GM12878 (cell line): ENCODE results near the gene EFCAB13. TPM values are rescaled to one million over a fixed set of nuclear protein-coding genes. Genes with fewer than 3 reads are reported as not detected.
"Not testable (repeated sequence)": the region's sequence is repeated elsewhere in the genome, so short reads cannot be mapped to it uniquely, and the experiment has no call there.

Experiments
- ATAC-seq: fragments of 200-7000 bp; cut with Tn5 transposase; 3 replicates; pipeline ENCODE4 v1.9.1; 2020; ENCODE audit warnings: mild to moderate bottlenecking, moderate library complexity
- BruUV-seq: library from RNA; stranded (reverse); fragments of 400-500 nt; replicated peaks from 2 replicates; lab custom pipeline; 2021; lab: Mats Ljungman, UMichigan
- CTCF ChIA-PET: fragments of 300-600 bp; sonication (Branson Sonifier 250); formaldehyde crosslinking; extraction: SDS; loops from one replicate; lab custom pipeline; 2021; ENCODE audit warnings: inconsistent platforms; lab: Yijun Ruan, JAX
- POLR2A ChIA-PET: fragments of 350-600 bp; formaldehyde crosslinking; extraction: SDS; loops from one replicate; lab custom pipeline; 2021; ENCODE audit warnings: inconsistent platforms; lab: Charles Lee
- RAD21 ChIA-PET: fragments of 300-600 bp; sonication (Branson Sonifier 250); formaldehyde crosslinking; loops from one replicate; lab custom pipeline; 2023; ENCODE audit warnings: antibody characterized with exemption; ENCODE audit not compliant: unreplicated experiment; lab: Charles Lee
- SMC1A ChIA-PET: fragments of 300-600 bp; sonication (Branson Sonifier 250); formaldehyde crosslinking; loops from one replicate; lab custom pipeline; 2023; ENCODE audit not compliant: unreplicated experiment, uncharacterized antibody; lab: Charles Lee
- DNase-seq: peaks from one replicate; pipeline ENCODE4 v3.0.0-alpha.2; 2011; ENCODE audit warnings: low read depth, low spot score
- FAIRE-seq: peaks from 3 replicates; lab custom pipeline; 2011; peaks lifted over from hg19 to GRCh38; lab: Jason Lieb, UNC
- H2AFZ ChIP-seq: 2 replicates; pipeline ENCODE4 v1.6.0; 2011; ENCODE audit warnings: low read depth, low read length, control low read depth; ENCODE audit not compliant: control insufficient read depth
- H3K27ac ChIP-seq: 2 replicates; pipeline ENCODE4 v1.5.1; 2011; ENCODE audit warnings: control low read depth; ENCODE audit not compliant: control insufficient read depth, insufficient read depth
- H3K27me3 ChIP-seq, 2 experiments: replicated peaks in 1 of 2; 2 replicates each; pipeline versions ENCODE4 v1.6.0 to v1.6.1; 2011; ENCODE audit warnings: low read length in 1 of 2; ENCODE audit not compliant: control insufficient read depth in 2 of 2, insufficient read depth in 2 of 2
- H3K36me3 ChIP-seq, 2 experiments: 2 replicates each; pipeline ENCODE4 v1.5.1; 2011; ENCODE audit warnings: low read length in 1 of 2; ENCODE audit not compliant: control insufficient read depth in 2 of 2, insufficient read depth in 2 of 2
- H3K4me1 ChIP-seq: 2 replicates; pipeline ENCODE4 v1.6.1; 2011; ENCODE audit warnings: mild to moderate bottlenecking, low read length, moderate library complexity, mixed read lengths; ENCODE audit not compliant: control insufficient read depth, insufficient read depth
- H3K4me2 ChIP-seq: 2 replicates; pipeline ENCODE4 v1.6.0; 2011; ENCODE audit warnings: control low read depth; ENCODE audit not compliant: control insufficient read depth, insufficient read depth
- H3K4me3 ChIP-seq: fragments of 200-600 bp; sonication (generic); 2 replicates; pipeline ENCODE4 v1.5.1; 2016
- H3K79me2 ChIP-seq: 2 replicates; pipeline ENCODE4 v1.6.0; 2011; ENCODE audit warnings: low read length; ENCODE audit not compliant: control insufficient read depth, insufficient read depth
- H3K9ac ChIP-seq: 2 replicates; pipeline ENCODE4 v1.8.0; 2011; ENCODE audit warnings: low read length, control low read depth, mixed read lengths; ENCODE audit not compliant: control insufficient read depth, insufficient read depth
- H3K9me3 ChIP-seq: replicated peaks from 3 replicates; pipeline ENCODE4 v1.5.1; 2011; ENCODE audit warnings: mild to moderate bottlenecking, low read length; ENCODE audit not compliant: control insufficient read depth, insufficient read depth
- H4K20me1 ChIP-seq: 2 replicates; pipeline ENCODE4 v1.6.0; 2011; ENCODE audit not compliant: control insufficient read depth, insufficient read depth
- MYC ChIP-seq: IDR thresholded peaks from 2 replicates; pipeline ENCODE4 v1.6.1; 2011; ENCODE audit warnings: mild to moderate bottlenecking, low read length, moderate library complexity, inconsistent platforms; ENCODE audit not compliant: insufficient read depth, insufficient replicate concordance, insufficient read length, severe bottlenecking
- NFIC ChIP-seq: IDR thresholded peaks from 2 replicates; pipeline ENCODE4 v1.6.1; 2012; ENCODE audit warnings: low read depth, mild to moderate bottlenecking, inconsistent platforms, low read length, moderate library complexity
- SIN3A ChIP-seq: IDR thresholded peaks from 2 replicates; pipeline ENCODE4 v1.6.1; 2012; ENCODE audit warnings: low read depth, low read length, improper control_type of control experiment
- WGBS: methylation state at CpG from one replicate; pipeline ENCODE4 v1.1.6; 2016; ENCODE audit warnings: low lambda C conversion rate; ENCODE audit not compliant: insufficient replicate concordance, insufficient coverage; ENCODE audit errors: missing lambda C conversion rate; 5-methylcytosine and 5-hydroxymethylcytosine counted together
- in situ Hi-C: fragments of 300-500 bp; cut with MboI; formaldehyde crosslinking; loops from 9 replicates; pipeline ENCODE4 v1.14.3; 2018; ENCODE audit warnings: mixed read lengths
- intact Hi-C: fragments of 100-400 bp; cut with micrococcal nuclease; formaldehyde crosslinking; loops from one replicate; pipeline ENCODE4 v1.14.2; 2022; ENCODE audit not compliant: unreplicated experiment
- polyA plus RNA-seq, 11 experiments: library from polyadenylated mRNA; depleted of rRNA in 4 of 11; unstranded in 6 of 11; stranded (reverse) in 5 of 11; fragments of >200 nt; fragmentation: Nextera tagmentation in 4 of 11; fragmentation: Illumina TruSeq in 1 of 11; extraction: Ambion mirVana in 4 of 11; extraction: Trizol in 1 of 11; gene quantifications; 1 replicate in 1 of 11; 2 replicates in 10 of 11; pipeline versions ENCODE4 v1.2.1 to v1.2.3, GENCODE V29; 2011 to 2016; ENCODE audit warnings: inconsistent platforms in 2 of 11, missing spikeins in 2 of 11, low read depth in 1 of 11
- total RNA-seq, 4 experiments: library from RNA; depleted of rRNA in 3 of 4; stranded (reverse); fragments of >200 nt in 3 of 4; fragmentation: Illumina TruSeq in 1 of 4; extraction: Trizol in 1 of 4; gene quantifications; 2 replicates each; pipeline versions ENCODE4 v1.2.1 to v1.2.3, GENCODE V29; 2013 to 2021

EFCAB13 gene
- total and polyA plus RNA-seq, 10 of the 15 experiments (the other 5 are each of a cell fraction or from before 2014, with no cell fraction given), result 0.90 to 8.7 (median 5.0) TPM

GRCh38 chr17:47465165-47465564 lies 141.4 kb downstream of the EFCAB13 start (continued):
- TF ChIP-seq MYC, result no peak

GRCh38 chr17:47466976-47467375 lies 143.2 kb downstream of the EFCAB13 start:
- POLR2A ChIA-PET, result interaction anchor here (0.7 kb wide), 1 partner anchor 355 kb away, joined by 4 read pairs; no protein-coding TSS in a partner anchor
- H3K9me3 ChIP-seq, H3K79me2 ChIP-seq, H3K36me3 ChIP-seq, H3K4me3 ChIP-seq, in situ Hi-C loops, H3K4me1 ChIP-seq, H3K27ac ChIP-seq, DNase-seq, SMC1A ChIA-PET, H3K9ac ChIP-seq, BruUV-seq, H2AFZ ChIP-seq, H4K20me1 ChIP-seq, ATAC-seq, H3K27me3 ChIP-seq, FAIRE-seq, intact Hi-C loops, H3K4me2 ChIP-seq: not testable (repeated sequence)
- 98% methylated on average over 4 of the region's 4 CpGs for WGBS
- CTCF ChIA-PET, result interaction anchor here (0.6 to 0.7 kb wide), 2 partner anchors 182 to 942 kb away, joined by 3 read pairs; no protein-coding TSS in a partner anchor
- RAD21 ChIA-PET, result interaction anchor here (0.6 kb wide), 1 partner anchor 75 kb away, joined by 3 read pairs; no protein-coding TSS in a partner anchor

GRCh38 chr17:47470836-47471235 lies 147.1 kb downstream of the EFCAB13 start:
- intact Hi-C loops (no loop called here), in situ Hi-C loops (no loop called here)
- no peak for ATAC-seq
- Histone ChIP-seq H3K79me2 (no peaks in the 10 kb centered on the region), H3K9me3 (no peaks in the 10 kb centered on the region), H3K27ac (no peak overlapping the region), H4K20me1 (no peaks in the 10 kb centered on the region), H3K4me1 (no peaks in the 10 kb centered on the region), H2AFZ (no peak overlapping the region), H3K36me3 (no peaks in the 10 kb centered on the region; a peak in 1 of 4 replicates), H3K9ac (no peak overlapping the region), H3K27me3 (no peaks in the 10 kb centered on the region), H3K4me2 (no peak overlapping the region), H3K4me3 (no peak overlapping the region)
- ChIA-PET SMC1A (no interaction called here), CTCF (interaction anchor here (0.6 kb wide), 1 partner anchor 1224 kb away, joined by 3 read pairs; no protein-coding TSS in a partner anchor), POLR2A (no interaction called here), RAD21 (no interaction called here)
- no peak for DNase-seq
- FAIRE-seq, result no peak
- no TSS peak for BruUV-seq
- 98% methylated on average over 5 of the region's 5 CpGs for WGBS
- no peak for TF ChIP-seq NFIC
- no peak for TF ChIP-seq SIN3A

DNA sequence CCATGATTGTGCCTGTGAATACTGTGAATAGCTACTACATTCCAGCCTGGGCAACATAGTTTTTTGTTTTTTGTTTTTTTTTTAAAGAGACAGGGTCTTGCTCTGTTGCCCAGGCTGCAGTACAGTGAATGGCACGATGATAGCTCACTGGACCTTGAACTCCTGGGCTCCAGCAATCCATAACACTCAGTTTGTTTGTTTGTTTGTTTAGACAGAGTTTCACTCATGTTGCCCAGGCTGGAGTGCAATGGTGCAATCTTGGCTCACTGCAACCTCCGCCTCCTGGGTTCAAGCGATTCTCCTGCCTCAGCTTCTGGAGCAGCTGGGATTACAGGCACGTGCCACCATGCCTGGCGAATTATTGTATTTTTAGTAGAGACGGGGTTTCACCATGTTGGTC lies 148.3 kb downstream of the EFCAB13 start:
- H3K4me3 ChIP-seq, H3K27ac ChIP-seq, H3K36me3 ChIP-seq, intact Hi-C loops, H2AFZ ChIP-seq, ATAC-seq, H3K9me3 ChIP-seq, H3K4me1 ChIP-seq, H4K20me1 ChIP-seq, in situ Hi-C loops, RAD21 ChIA-PET, H3K4me2 ChIP-seq, H3K9ac ChIP-seq, FAIRE-seq, POLR2A ChIA-PET, H3K27me3 ChIP-seq, CTCF ChIA-PET, SMC1A ChIA-PET, BruUV-seq, DNase-seq, H3K79me2 ChIP-seq: not testable (repeated sequence)
- WGBS, result 96% methylated on average over 6 of the region's 6 CpGs
